Fibroblast of pulmonary artery (primary cell): ENCODE data around the gene CKAP5.

Experiments used
- DNase-seq: peaks from one replicate; pipeline ENCODE4 v3.0.0-alpha.2; 2010; ENCODE audit warnings: low read depth
- H3K4me3 ChIP-seq: replicated peaks from 2 replicates; pipeline ENCODE4 v1.5.1; 2011; ENCODE audit warnings: low read depth, mild to moderate bottlenecking, control low read depth, low read length, moderate library complexity
- TF ChIP-seq, protein P1 (sequence below): IDR thresholded peaks from 2 replicates; pipeline ENCODE4 v1.5.1; 2011; ENCODE audit warnings: mild to moderate bottlenecking, control low read depth, low read length, inconsistent platforms; ENCODE audit errors: missing control alignments

Gene CKAP5

DNA sequence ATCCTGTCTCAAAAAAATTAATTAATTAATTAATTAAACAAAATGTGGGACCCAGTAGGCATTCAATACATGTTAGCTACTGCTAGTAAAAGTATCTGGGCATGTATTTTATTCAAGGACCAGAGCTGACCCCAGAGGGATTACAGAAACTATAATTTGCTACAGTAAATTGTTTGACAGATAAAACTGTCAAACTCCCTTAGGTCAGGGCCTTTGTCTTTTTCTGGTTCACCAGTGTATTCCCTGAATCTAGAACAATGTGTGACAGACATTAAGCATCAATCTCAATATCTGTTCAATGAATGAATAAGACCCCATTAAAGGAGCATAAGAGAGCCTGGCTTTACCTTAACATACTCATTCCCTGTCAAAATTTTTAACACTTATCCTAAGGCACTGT is 6.0 kb downstream of the CKAP5 start:
- no peak for DNase-seq
- no peak overlapping the region for H3K4me3 ChIP-seq
- TF ChIP-seq, protein P1, sequence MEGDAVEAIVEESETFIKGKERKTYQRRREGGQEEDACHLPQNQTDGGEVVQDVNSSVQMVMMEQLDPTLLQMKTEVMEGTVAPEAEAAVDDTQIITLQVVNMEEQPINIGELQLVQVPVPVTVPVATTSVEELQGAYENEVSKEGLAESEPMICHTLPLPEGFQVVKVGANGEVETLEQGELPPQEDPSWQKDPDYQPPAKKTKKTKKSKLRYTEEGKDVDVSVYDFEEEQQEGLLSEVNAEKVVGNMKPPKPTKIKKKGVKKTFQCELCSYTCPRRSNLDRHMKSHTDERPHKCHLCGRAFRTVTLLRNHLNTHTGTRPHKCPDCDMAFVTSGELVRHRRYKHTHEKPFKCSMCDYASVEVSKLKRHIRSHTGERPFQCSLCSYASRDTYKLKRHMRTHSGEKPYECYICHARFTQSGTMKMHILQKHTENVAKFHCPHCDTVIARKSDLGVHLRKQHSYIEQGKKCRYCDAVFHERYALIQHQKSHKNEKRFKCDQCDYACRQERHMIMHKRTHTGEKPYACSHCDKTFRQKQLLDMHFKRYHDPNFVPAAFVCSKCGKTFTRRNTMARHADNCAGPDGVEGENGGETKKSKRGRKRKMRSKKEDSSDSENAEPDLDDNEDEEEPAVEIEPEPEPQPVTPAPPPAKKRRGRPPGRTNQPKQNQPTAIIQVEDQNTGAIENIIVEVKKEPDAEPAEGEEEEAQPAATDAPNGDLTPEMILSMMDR: no peak

DNA sequence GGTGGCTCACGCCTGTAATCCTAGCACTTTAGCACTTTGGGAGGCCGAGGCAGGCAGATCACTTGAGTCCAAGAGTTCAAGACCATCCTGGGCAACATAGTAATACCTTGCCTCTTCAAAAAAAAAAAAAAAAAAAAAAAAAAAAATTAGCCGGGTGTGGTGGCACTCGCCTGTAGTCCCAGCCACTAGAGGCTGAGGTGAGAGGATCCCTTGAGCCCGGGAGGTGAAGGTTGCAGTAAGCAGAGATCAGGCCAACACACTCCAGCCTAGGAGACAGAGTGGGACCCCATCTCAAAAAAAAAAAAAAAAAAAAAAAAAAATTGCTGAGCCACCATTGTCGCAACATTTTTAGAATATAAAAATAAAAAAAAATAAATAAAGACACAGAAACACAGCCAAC is 7.6 kb downstream of the CKAP5 start:
- DNase-seq: no peak
- TF ChIP-seq, protein P1: no peak
- H3K4me3 ChIP-seq: no peak overlapping the region

DNA sequence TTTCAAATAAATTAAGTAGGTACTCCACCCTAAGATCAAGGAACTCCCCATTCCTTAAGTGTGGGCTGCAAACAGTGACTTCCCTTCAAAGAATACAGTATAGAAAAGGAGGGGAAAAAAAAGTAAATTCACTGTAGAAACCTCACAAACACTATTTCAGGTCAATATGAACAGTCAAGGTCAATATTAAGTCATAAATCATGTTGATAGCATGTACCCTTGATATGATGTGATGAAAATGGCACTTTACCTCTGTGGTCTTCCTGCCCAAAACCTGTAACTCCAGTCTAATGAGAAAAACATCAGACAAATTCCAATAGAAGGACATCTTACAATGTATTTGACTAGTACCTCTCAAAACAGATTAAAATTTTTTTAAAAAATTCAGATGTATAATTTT is 8.2 kb downstream of the CKAP5 start:
- no peak for DNase-seq
- TF ChIP-seq, protein P1: no peak
- H3K4me3 ChIP-seq: no peak overlapping the region

DNA sequence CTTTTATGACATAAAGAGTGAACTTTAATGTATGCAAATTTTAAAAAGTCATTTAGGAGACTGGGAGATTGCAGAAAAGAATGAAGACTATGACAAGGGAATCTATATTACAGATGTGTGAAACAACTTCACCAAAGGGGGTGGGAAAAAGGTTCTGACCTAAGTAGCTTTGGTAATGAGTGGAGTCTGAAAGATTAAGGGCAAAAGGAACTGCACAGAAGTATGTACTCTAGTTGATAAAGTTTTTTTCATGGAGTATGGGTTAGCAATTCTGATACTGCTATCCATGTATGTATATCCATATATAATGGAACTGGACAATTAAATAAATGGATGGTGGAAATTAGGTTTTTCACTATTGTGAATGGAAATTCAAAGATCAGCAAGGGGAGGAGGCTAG is 9.2 kb downstream of the CKAP5 start:
- DNase-seq: no peak
- TF ChIP-seq, protein P1: no peak
- no peak overlapping the region for H3K4me3 ChIP-seq

DNA sequence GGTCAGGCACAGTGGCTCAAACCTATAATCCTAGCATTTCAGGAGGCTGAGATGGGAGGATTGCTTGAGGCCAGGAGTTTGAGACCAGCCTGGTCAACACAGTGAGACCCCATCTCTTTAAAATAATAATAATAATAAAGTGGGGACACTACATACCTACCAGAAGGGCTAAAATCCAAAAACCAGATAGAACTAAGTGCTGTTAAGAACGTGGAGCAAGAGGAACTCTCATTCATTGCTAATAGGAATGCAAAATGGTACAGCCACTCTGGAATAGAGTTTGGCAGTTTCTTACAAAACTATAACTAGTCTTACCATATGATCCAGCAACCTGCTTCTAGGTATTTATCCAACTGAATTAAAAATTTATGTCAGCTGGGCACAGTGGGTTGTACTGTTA is 9.6 kb downstream of the CKAP5 start:
- H3K4me3 ChIP-seq: no peak overlapping the region
- no peak for DNase-seq
- TF ChIP-seq, protein P1: no peak

DNA sequence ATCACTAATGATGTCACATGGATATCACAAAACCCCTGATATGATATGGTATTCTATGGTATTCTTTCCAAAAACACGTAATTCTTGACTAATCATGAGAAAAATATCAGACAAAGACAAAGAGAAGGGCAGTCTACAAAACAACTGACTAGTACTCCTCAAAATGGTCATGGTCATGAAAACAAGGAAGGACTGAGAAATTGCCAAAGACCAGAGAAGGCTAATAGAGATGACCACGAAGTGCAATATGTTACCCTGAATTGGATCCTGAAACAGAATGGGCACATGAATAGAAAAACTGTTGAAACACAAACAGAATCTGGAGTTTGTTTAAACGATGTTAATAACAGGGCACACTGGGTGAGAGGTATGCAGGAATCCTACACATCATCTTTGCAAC is 10.2 kb downstream of the CKAP5 start:
- TF ChIP-seq, protein P1: no peak
- no peak overlapping the region for H3K4me3 ChIP-seq
- no peak for DNase-seq

DNA sequence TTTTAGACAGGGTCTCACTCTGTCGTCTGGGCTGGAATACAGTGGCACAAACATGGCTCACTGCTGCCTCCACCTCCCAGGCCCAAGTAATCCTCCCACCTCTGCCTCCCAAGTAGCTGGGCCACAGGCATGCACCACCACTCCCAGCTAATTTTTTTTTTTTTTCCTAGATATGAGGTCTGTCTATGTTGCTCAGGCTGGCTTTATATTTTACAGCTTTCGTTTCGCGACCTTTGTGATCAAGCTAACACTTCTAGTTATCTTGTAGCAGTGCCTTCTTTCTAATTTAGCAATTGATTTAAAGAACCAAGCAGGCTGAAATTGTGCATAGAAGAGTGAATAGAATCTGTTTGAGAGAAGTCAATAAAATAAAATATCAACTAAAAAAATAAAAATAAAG is 11.3 kb downstream of the CKAP5 start:
- no peak for DNase-seq
- TF ChIP-seq, protein P1: no peak
- no peak overlapping the region for H3K4me3 ChIP-seq
